ENCODE measurements around the gene PPP1R3F.

DNA sequence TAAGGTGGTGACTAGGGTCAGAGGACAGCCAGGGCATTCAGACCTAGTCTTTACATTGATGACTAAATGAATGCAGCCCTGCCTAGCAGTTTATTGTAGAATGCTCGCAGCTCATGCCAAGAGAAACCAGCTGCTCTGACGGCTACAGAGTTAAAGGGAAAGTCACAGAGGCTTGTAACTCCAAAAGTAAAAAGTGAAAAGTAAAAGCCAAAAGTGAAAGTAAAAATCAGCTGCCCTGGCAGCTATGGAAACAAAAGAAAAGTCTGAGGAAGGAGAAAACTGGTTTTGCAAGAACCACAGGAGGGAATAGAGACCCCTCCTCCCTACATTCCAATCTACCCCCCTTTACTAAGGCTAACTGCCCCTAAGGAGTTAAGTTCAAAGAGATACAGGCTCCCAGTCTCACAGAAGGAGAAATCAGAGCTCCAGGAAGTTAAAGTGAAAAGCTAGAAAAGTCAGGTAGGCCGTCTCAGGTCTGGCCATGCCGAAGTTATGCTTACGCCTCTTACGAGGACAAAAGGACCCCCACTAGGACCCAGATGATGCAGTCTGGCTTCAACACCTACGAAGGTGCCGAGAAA lies 39.9 kb downstream of the PPP1R3F start:
- TF ChIP-seq, protein P1, sequence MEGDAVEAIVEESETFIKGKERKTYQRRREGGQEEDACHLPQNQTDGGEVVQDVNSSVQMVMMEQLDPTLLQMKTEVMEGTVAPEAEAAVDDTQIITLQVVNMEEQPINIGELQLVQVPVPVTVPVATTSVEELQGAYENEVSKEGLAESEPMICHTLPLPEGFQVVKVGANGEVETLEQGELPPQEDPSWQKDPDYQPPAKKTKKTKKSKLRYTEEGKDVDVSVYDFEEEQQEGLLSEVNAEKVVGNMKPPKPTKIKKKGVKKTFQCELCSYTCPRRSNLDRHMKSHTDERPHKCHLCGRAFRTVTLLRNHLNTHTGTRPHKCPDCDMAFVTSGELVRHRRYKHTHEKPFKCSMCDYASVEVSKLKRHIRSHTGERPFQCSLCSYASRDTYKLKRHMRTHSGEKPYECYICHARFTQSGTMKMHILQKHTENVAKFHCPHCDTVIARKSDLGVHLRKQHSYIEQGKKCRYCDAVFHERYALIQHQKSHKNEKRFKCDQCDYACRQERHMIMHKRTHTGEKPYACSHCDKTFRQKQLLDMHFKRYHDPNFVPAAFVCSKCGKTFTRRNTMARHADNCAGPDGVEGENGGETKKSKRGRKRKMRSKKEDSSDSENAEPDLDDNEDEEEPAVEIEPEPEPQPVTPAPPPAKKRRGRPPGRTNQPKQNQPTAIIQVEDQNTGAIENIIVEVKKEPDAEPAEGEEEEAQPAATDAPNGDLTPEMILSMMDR (IDR thresholded peaks at IDR 0.05), result no peak
- TF ChIP-seq EP300 (IDR thresholded peaks at IDR 0.05; ENCODE audit: low read depth) (no peak), POLR2AphosphoS5 (IDR thresholded peaks at IDR 0.05) (no peak)

Data from transverse colon (tissue), 4 donors.